HCT116 (cell line): ENCODE measurements around the gene ALDH1A2. TPM values are rescaled to one million over a fixed set of nuclear protein-coding genes. Genes with fewer than 3 reads are reported as not detected.

ENCODE experiments used
- ATAC-seq: fragments of 200-7000 bp; cut with Tn5 transposase; 2 replicates; pipeline ENCODE4 v1.9.1; 2020; ENCODE audit warnings: mild to moderate bottlenecking, moderate library complexity
- BruUV-seq: library from RNA; stranded (reverse); fragments of 400-500 nt; replicated peaks from 2 replicates; lab custom pipeline; 2021; lab: Mats Ljungman, UMichigan
- CTCF ChIA-PET: fragments of 300-600 bp; sonication (Branson Sonifier 250); formaldehyde crosslinking; loops from one replicate; lab custom pipeline; 2021; ENCODE audit warnings: antibody characterized with exemption; lab: Charles Lee
- POLR2A ChIA-PET: fragments of 300-600, 350-600 bp; sonication (Branson Sonifier 250); formaldehyde crosslinking; loops from one replicate; lab custom pipeline; 2021; ENCODE audit warnings: antibody characterized with exemption; lab: Charles Lee
- RAD21 ChIA-PET, 2 experiments: fragments of 300-600 bp; sonication (Branson Sonifier 250); formaldehyde crosslinking; loops; one replicate each; lab custom pipeline; 2023; ENCODE audit warnings: low total read pairs in 2 of 2; ENCODE audit not compliant: uncharacterized antibody in 2 of 2, unreplicated experiment in 2 of 2, low non-redundant PET in 1 of 2; lab: Charles Lee
- DNase-seq: peaks from one replicate; pipeline ENCODE4 v3.0.0-alpha.2; 2010; ENCODE audit warnings: low read depth, low spot score
- H2AFZ ChIP-seq: fragments of 200-600 bp; shearing (Covaris generic), sonication (generic); 2 replicates; pipeline ENCODE4 v1.6.1; 2017; ENCODE audit warnings: low read depth, mixed run types, mixed read lengths, antibody characterized with exemption, low read length; ENCODE audit not compliant: poor library complexity, severe bottlenecking
- H3K27ac ChIP-seq: 2 replicates; pipeline ENCODE4 v1.5.1; 2012; ENCODE audit warnings: low read depth, low read length
- H3K27me3 ChIP-seq: fragments of 200-600 bp; sonication (generic); 2 replicates; pipeline ENCODE4 v1.6.1; 2016; ENCODE audit warnings: mixed run types, low read length, mixed read lengths; ENCODE audit not compliant: insufficient read depth
- H3K36me3 ChIP-seq, 2 experiments: fragments of 200-500 bp in 1 of 2; fragments of 200-600 bp in 1 of 2; sonication (Bioruptor generic) in 1 of 2; sonication (generic) in 1 of 2; 2 replicates each; pipeline versions ENCODE4 v1.5.1 to v1.6.1; 2014 to 2016; ENCODE audit warnings: low read length in 2 of 2, inconsistent platforms in 1 of 2, mixed read lengths in 1 of 2, mixed run types in 1 of 2; ENCODE audit not compliant: insufficient read depth in 2 of 2, control insufficient read depth in 1 of 2
- H3K4me1 ChIP-seq, 2 experiments: fragments of 200-600 bp in 1 of 2; sonication (generic) in 1 of 2; 2 replicates each; pipeline versions ENCODE4 v1.5.1 to v1.6.1; 2012 to 2017; ENCODE audit warnings: low read length in 2 of 2, inconsistent platforms in 1 of 2, mild to moderate bottlenecking in 1 of 2, mixed read lengths in 1 of 2, mixed run types in 1 of 2, moderate library complexity in 1 of 2; ENCODE audit not compliant: insufficient read depth in 2 of 2, control insufficient read depth in 1 of 2
- H3K4me2 ChIP-seq: fragments of 200-600 bp; sonication (generic); 2 replicates; pipeline ENCODE4 v1.6.1; 2017; ENCODE audit warnings: mixed run types, low read length, mixed read lengths
- H3K4me3 ChIP-seq, 2 experiments: fragments of 200-600 bp in 1 of 2; sonication (generic) in 1 of 2; replicated peaks in 1 of 2; 2 replicates each; pipeline ENCODE4 v1.5.1; 2011 to 2016; ENCODE audit warnings: low read length in 2 of 2, control low read depth in 1 of 2, low read depth in 1 of 2, mild to moderate bottlenecking in 1 of 2, mixed read lengths in 1 of 2, mixed run types in 1 of 2
- H3K79me2 ChIP-seq: fragments of 200-600 bp; sonication (generic); 2 replicates; pipeline ENCODE4 v1.6.1; 2017; ENCODE audit warnings: mild to moderate bottlenecking, mixed run types, low read length, moderate library complexity, mixed read lengths; ENCODE audit not compliant: insufficient read depth
- H3K9ac ChIP-seq: fragments of 200-600 bp; sonication (generic); 2 replicates; pipeline ENCODE4 v1.6.1; 2016; ENCODE audit warnings: low read length, mixed read lengths
- H3K9me2 ChIP-seq: fragments of 200-600 bp; sonication (generic), shearing (Covaris generic); 2 replicates; pipeline ENCODE4 v1.6.1; 2017; ENCODE audit warnings: mixed run types, mild to moderate bottlenecking, moderate library complexity; ENCODE audit not compliant: insufficient read depth
- H3K9me3 ChIP-seq, 2 experiments: fragments of 200-500 bp in 1 of 2; fragments of 200-600 bp in 1 of 2; sonication (Bioruptor generic) in 1 of 2; sonication (generic) in 1 of 2; 2 replicates each; pipeline ENCODE4 v1.6.1; 2014 to 2017; ENCODE audit warnings: low read length in 2 of 2, mixed read lengths in 2 of 2, inconsistent platforms in 1 of 2, low read depth in 1 of 2, mild to moderate bottlenecking in 1 of 2, mixed run types in 1 of 2, moderate library complexity in 1 of 2; ENCODE audit not compliant: control insufficient read depth in 1 of 2, insufficient read depth in 1 of 2
- H4K20me1 ChIP-seq: fragments of 200-600 bp; sonication (generic), shearing (Covaris generic); 2 replicates; pipeline ENCODE4 v1.6.1; 2017; ENCODE audit warnings: mixed run types, mild to moderate bottlenecking, moderate library complexity; ENCODE audit not compliant: insufficient read depth
- CEBPB ChIP-seq: IDR thresholded peaks from 2 replicates; pipeline ENCODE4 v1.6.1; 2012; ENCODE audit warnings: low read depth
- CTCF ChIP-seq, 3 experiments: fragments of 200-600 bp in 1 of 3; sonication (generic) in 1 of 3; IDR thresholded peaks in 2 of 3; conservative IDR thresholded peaks in 1 of 3; 2 replicates each; pipeline ENCODE4 v1.5.1; 2012 to 2017; ENCODE audit warnings: low read depth in 2 of 3, low read length in 2 of 3, antibody characterized with exemption in 1 of 3, borderline replicate concordance in 1 of 3, control low read depth in 1 of 3, mild to moderate bottlenecking in 1 of 3, mixed read lengths in 1 of 3, mixed run types in 1 of 3, moderate library complexity in 1 of 3; ENCODE audit not compliant: insufficient read depth in 1 of 3
- ELF1 ChIP-seq: IDR thresholded peaks from 2 replicates; pipeline ENCODE4 v1.6.1; 2012; ENCODE audit warnings: low read depth, borderline replicate concordance
- EZH2 ChIP-seq: fragments of 200-600 bp; sonication (generic); IDR thresholded peaks from 2 replicates; pipeline ENCODE4 v1.6.1; 2017; ENCODE audit warnings: antibody characterized with exemption, mixed run types
- EZH2phosphoT487 ChIP-seq: fragments of 200-600 bp; IDR thresholded peaks from 2 replicates; pipeline ENCODE4 v1.6.1; 2018; ENCODE audit warnings: antibody characterized with exemption, borderline replicate concordance
- FOSL1 ChIP-seq: IDR thresholded peaks from 2 replicates; pipeline ENCODE4 v1.6.1; 2012; ENCODE audit warnings: low read depth
- JUND ChIP-seq: IDR thresholded peaks from 2 replicates; pipeline ENCODE4 v1.6.1; 2012
- MAX ChIP-seq: IDR thresholded peaks from 2 replicates; pipeline ENCODE4 v1.6.1; 2012
- POLR2A ChIP-seq: IDR thresholded peaks from 2 replicates; pipeline ENCODE4 v1.7.0; 2011; ENCODE audit warnings: borderline replicate concordance; ENCODE audit not compliant: insufficient read depth, insufficient read length; ENCODE audit errors: extremely low read depth
- POLR2AphosphoS5 ChIP-seq: IDR thresholded peaks from 2 replicates; pipeline ENCODE4 v1.6.1; 2011; ENCODE audit warnings: mild to moderate bottlenecking, low read depth, low read length, moderate library complexity
- RAD21 ChIP-seq: IDR thresholded peaks from 2 replicates; pipeline ENCODE4 v1.6.1; 2012; ENCODE audit warnings: low read depth, mild to moderate bottlenecking
- REST ChIP-seq: IDR thresholded peaks from 2 replicates; pipeline ENCODE4 v1.6.1; 2012; ENCODE audit warnings: low read depth
- SIN3A ChIP-seq: IDR thresholded peaks from 2 replicates; pipeline ENCODE4 v1.6.1; 2012; ENCODE audit warnings: low read depth
- SP1 ChIP-seq: IDR thresholded peaks from 2 replicates; pipeline ENCODE4 v1.6.1; 2012; ENCODE audit warnings: low read depth
- TCF7L2 ChIP-seq: IDR thresholded peaks from 2 replicates; pipeline ENCODE4 v1.7.0; 2011; ENCODE audit warnings: borderline replicate concordance, inconsistent platforms; ENCODE audit not compliant: insufficient read depth, insufficient read length; ENCODE audit errors: extremely low read depth
- ZBTB33 ChIP-seq: IDR thresholded peaks from 2 replicates; pipeline ENCODE4 v1.6.1; 2011; ENCODE audit warnings: mild to moderate bottlenecking, low read length, moderate library complexity; ENCODE audit not compliant: insufficient replicate concordance; ENCODE audit errors: extremely low read depth
- ZFX ChIP-seq: fragments of 450-650 bp; IDR thresholded peaks from 2 replicates; pipeline ENCODE4 v1.6.1; 2017
- ZNF274 ChIP-seq: fragments of 200-500 bp; sonication (Bioruptor generic); IDR thresholded peaks from 2 replicates; pipeline ENCODE4 v1.6.1; 2014; ENCODE audit warnings: mild to moderate bottlenecking, low read depth, low read length, inconsistent platforms
- intact Hi-C: fragments of 100-400 bp; cut with micrococcal nuclease; formaldehyde crosslinking; loops from 2 replicates; pipeline ENCODE4 v1.10.0; 2022
- total RNA-seq: library from RNA; stranded (reverse); gene quantifications from one replicate; pipeline ENCODE4 v1.2.1, GENCODE V29; 2021; ENCODE audit not compliant: unreplicated experiment

ALDH1A2 gene
- total RNA-seq, 1 experiment from 2014 or later, result 1.7 TPM

GRCh38 chr15:58038426-58039078 is 27.0 kb downstream of the ALDH1A2 start:
- H2AFZ ChIP-seq, result no peak overlapping the region
- H4K20me1 ChIP-seq, result no peaks in the 10 kb centered on the region
- CTCF ChIA-PET, result no interaction called here
- H3K27ac ChIP-seq, result no peak overlapping the region
- no peak overlapping the region for H3K4me3 ChIP-seq
- TF ChIP-seq EZH2phosphoT487, result no peak
- TF ChIP-seq CTCF (IDR thresholded peaks at IDR 0.05 in 2 of 3, conservative IDR thresholded peaks at IDR 0.05 in 1 of 3; ENCODE audit: borderline replicate concordance in 1 of 3, insufficient read depth in 1 of 3, low read depth in 2 of 3, low read length in 2 of 3), result no peak
- no peak for TF ChIP-seq RAD21
- TF ChIP-seq POLR2A, result no peak
- TF ChIP-seq CEBPB, result no peak
- no peak for TF ChIP-seq ZNF274
- no peak for TF ChIP-seq REST
- TF ChIP-seq FOSL1, result no peak
- no peak for TF ChIP-seq TCF7L2
- TF ChIP-seq ZBTB33, result no peak
- no peak for TF ChIP-seq POLR2AphosphoS5
- no peak for TF ChIP-seq SIN3A
- TF ChIP-seq JUND, result no peak
- no peak for TF ChIP-seq ZFX
- TF ChIP-seq ELF1, result no peak
- TF ChIP-seq EZH2, result no peak
- no peak for TF ChIP-seq MAX
- no peak for TF ChIP-seq SP1
- no TSS peak for BruUV-seq
- intact Hi-C loops, result no loop called here
- ATAC-seq (no peak), DNase-seq (no peak)
- POLR2A ChIA-PET, result no interaction called here
- no peaks in the 10 kb centered on the region for H3K36me3 ChIP-seq
- H3K9me2 ChIP-seq, result no peaks in the 10 kb centered on the region
- no peak overlapping the region for H3K4me2 ChIP-seq
- RAD21 ChIA-PET, result no interaction called here
- no peaks in the 10 kb centered on the region for H3K79me2 ChIP-seq
- no peaks in the 10 kb centered on the region for H3K4me1 ChIP-seq
- H3K27me3 ChIP-seq, result no peaks in the 10 kb centered on the region
- no peak overlapping the region for H3K9ac ChIP-seq
- no peaks in the 10 kb centered on the region for H3K9me3 ChIP-seq
